SHP77 treated with DMSO at 0.1 percent for 48 hours (cell line): ENCODE results near the gene MBD5.

Source experiments
- DNase-seq: peaks from one replicate; lab custom pipeline; 2025; lab: John Stamatoyannopoulos, UW

Gene MBD5

DNA sequence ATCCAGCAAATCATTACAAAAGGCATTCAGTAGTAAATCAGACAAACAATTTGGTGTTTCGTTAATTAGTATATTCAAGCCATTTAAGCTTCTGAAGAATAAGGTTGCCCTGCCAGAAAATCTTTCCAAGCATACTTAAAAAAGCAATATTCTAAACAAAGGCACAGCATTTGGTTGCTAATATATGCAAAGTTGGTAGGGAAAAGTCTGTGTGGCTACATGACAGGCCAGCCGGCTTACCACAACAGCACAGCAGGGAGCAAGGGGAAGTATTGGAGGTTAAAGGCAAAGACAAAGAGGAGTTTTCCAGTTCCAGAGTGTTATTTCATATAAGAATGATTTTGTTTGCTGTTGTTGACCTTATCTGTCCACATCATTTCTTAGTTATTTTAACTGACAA is 282.3 kb downstream of the MBD5 start:
- DNase-seq = no peak

DNA sequence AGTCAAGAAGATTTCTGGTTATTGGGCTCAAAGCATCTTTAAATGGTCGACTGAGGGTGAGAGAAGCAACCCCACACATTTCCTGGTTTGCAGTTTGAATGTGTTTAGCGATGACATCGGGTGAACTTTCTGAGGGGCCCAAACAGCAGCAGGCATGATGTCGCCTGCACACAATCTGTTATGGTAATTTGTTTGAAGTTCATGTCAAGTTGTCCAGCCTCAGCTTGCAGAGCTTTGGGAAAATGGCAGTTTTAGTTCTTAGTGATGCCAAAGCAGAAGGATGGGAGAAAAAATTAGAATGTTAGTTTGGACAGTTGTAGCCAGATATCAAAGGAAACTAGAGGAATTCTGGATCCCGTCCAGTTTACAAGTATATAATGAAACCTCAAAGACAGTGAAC is 284.6 kb downstream of the MBD5 start:
- DNase-seq = no peak

DNA sequence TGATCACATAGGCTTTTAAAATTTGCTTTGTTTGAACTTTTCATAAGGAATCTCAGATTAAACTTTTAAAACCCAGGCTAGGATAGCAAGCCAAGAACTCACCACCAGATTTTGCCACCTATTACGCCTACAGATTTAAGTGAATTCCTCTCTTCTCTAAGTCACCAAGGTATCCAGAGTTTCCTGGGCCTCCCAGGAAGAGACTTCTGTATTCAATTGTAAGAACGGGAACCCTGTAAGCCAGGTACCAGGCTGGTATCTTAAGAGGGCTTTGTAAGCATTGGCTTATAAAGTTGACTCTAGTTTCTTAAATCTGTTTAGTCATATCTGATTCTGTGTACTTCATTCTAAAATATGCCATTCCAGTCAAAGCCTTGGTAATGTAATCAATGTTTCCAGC is 285.1 kb downstream of the MBD5 start:
- DNase-seq = no peak

DNA sequence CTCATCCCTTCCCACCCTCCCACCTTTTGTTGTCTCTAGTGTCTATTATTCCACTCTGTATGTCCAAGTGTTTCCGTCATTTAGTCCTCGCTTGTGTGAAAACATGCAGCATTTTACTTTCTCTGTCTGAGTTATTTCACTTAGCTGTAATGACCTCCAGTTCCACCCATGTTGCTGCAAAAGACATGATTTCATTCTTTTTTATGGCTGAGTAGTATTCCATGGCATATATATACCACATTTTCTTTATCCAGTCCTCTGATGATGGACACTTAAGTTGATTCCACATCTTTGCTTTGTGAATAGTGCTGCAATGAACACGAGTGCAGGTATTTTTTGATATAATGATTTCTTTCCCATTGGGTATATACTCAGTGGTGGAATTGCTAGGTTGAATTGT is 296.7 kb downstream of the MBD5 start:
- DNase-seq = no peak

DNA sequence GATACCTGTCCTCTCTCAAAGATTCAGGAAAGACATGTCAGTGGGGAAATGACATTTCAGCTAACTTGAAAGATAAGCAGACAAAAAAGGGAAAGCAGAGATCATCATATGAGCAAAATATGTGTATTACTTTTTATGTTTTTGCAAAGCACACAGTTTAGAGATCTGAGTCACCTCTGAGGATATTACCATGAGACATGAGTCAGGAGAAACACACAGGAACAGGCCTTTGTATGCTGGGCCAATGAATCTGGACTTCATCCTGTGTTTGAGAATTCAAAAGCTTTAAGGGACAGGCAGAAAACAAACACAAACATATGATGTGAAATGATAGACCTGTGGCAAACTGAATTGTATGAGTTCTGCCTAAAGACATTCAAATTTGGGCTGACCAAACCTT is 317.6 kb downstream of the MBD5 start:
- no peak for DNase-seq

DNA sequence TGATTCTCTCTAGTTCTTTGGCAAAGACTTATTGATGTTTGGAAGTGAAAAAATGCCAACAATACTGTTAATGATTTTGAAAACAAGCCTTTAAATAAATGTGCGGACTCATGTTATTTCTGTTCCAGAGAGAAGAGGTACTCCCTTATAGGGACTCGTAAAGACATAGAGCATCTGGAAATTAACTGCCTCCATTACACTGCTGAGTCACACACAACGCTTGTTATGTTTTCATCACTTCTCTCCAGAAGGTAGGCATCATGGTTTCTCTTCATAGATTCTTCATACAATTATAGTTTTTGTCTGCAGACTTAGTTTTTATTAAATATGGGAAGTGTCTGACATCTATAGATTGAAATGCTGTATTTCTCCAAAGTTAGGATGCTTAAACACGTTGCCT is 321.2 kb downstream of the MBD5 start:
- DNase-seq = no peak

DNA sequence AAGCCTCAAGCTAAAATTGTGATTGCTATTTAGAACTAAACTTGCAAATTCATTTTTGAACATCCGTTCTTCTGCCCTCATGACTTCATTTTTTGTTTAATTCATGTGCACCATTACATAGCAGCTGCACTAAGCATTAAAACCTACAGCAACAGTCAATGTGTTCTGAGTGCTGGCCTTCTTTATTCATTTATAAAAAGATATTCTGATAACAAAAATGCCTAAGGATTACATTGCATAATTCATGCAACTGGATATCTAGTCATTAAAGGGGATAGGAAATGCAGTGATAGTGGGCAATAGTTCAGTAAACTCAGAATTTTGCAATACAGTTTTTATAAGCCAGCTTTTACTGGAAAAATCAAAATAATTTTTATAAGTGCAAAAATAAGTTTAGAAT is 329.3 kb downstream of the MBD5 start:
- DNase-seq = no peak

DNA sequence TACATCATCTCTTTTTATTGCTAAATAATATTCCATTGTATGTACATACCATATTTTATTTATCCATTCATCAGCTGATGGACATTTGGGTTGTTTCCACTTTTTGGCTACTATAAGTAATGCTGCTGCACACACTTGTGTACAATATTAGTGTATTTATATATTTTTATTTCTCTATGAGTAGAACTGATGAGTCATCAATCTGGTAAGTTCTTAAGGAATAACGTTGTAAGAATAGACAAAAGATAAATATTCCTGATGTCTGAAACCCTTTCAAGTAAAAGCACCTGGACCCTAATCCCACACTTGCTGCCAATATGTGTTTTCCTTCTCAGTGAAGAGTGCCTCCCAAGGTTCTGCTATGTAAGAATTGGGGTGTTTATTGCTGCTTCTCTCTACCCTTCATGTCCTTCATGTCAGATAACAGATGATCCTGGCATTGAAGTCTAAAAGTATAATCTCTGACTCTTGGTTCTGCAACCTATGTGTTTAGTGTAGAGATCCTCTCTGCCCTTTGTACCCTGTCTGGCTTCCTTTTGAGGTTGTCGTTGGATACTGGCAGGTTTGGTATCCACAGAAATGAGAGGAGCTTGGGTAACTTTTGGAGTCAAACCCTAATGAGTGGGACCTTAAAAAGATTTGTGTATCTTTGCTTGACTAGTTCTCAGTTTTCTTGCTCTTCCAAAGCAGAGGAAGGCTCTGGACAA is 330.7 kb downstream of the MBD5 start:
- no peak for DNase-seq

DNA sequence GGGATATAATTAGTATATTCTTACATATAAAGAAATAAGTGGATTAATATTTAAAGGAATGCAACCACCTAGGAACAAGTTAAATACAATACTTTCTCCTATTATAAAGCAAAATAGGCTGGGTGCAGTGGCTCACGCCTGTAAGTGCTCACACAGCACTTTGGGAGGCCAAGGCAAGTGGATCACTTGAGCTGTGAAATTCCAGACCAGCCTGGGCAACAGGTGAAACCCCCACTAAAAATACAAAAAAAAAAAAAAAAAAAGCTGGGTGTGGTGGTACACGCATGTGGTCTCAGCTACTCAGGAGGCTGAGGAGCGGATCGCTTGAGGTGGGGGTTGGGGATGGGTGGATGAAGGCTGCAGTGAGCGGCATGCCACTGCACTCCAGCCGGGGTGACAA is 337.5 kb downstream of the MBD5 start:
- no peak for DNase-seq

DNA sequence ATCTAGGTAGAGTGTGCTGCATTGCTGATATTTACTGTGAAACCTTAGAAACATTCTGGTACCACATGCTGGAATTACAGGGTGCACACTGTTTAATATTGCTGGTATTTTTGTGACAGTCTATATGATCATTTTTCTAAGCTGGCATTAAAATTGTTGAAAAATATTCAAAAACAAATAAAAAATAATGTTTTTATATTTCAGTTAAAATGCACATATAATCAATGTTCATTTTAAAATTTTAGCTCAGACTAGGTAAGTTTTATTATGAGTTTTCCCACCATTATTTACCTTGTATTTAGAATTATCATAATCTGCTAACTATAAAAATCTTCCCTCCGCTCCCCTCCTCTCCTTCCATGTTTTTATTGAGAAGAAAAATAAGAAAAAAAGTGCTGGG is 339.8 kb downstream of the MBD5 start:
- DNase-seq = no peak

DNA sequence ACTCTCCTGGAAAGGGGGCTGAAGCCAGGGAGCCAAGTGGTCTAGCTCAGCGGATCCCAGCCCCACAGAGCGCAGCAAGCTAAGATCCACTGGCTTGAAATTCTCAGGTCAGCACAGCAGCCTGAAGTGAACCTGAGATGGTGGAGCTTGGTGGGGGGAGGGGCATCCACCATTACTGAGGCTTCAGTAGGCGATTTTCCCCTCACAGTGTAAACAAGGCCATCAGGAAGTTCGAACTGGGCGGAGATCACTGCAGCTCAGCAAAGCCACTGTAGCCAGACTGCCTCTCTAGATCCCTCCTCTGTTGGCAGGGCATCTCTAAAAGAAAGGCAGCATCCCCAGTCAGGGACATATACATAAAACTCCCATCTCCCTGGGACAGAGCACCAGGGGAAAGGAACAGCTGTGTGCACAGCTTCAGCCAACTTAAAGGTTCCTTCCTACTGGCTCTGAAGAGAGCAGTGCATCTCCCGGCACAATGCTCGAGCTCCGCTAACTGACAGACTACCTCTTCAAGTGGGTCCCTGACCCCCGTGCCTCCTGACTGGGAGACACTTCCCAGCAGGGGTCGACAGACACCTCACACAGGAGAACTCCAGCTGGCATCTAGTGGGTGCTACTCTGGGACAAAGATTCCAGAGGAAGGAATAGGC is 341.4 kb downstream of the MBD5 start:
- DNase-seq = no peak

DNA sequence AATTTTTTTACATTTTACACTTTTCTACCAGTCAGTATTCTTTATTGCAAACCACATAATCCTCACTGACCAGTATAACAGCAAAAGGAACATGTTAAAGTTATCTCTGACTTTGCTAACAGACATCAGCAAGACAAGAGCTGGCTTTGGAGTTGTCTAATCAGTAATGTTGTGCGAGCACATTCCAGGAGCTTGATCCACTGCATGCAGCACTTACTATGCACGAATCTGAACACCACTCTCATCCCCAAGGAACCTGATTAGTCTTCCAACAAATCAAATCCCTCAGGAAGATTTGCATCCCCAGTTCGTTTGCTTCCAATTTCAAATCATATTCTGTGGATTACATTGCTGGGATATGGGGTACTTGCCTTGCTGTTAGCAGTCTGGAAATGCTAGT is 354.3 kb downstream of the MBD5 start:
- DNase-seq = no peak

DNA sequence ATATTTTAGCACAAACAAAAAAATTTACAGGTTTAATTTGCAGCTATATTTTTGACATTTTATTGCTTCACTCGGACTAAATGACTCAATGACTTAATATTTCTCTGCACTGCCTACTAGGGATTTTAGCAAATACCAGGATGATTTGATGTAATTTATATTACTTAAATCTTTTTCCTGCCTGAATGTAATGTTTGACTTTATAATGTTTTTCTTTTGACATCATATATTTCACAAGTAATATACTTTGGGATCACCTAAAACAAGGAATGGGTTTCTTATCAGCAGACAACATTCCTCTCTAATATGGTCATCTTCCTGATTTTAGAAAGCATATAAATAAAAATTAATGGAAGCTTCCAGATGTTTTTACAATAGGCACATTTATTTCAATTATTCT is 370.4 kb downstream of the MBD5 start:
- no peak for DNase-seq

DNA sequence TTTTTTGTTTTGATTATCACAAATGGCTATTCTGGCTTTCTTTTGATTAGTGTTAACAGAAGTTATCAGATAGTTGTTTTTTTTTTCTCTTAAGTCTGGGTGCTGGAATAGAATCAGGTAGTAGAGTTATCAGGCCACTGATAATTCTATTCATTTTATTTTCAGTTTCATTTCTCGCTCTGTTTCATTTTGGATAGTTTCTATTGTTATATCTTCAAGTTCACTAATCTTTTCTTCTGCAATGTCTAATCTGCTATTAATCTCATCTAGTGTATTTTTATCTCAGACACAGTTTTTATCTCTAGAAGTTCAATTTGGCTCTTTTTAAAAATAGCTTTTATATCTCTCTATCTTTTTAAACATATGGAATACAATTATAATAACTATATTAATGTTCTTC is 381.9 kb downstream of the MBD5 start:
- DNase-seq = no peak

DNA sequence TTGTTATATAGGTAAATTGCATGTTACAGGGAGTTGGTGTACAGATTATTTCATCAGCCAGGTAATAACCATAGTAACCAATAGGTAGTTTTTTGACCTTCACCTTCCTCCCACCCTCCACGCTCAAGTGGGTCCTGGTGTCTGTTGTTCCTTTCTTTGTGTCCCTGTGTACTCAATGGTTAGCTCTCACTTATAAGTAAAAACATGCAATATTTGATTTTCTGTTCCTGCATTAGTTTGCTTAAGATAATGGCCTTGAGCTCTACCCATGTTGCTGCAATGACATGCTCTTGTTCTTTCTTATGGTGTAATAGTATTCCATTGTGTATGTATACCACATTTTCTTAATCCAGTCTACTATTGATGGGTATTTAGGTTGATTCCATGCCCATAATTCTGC is 390.0 kb downstream of the MBD5 start:
- DNase-seq = no peak

DNA sequence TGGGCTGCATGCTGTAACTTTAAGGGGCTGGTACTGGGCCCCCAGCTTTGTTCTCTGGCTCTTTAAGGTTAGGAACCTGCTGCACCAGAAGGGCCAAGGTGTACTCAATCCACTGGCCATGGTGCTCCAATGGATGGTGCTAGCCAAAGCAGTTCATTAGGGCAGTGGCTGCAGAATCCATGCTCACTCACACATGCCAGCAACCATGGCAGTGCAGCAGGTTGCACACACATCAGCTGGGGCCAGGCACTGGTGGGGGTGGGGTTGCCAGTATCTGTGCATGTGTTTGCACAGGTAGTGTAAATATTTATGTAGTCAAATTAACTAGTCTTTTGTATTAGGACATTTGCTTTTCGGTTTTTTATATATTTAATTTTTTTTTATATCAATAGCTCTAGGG is 395.4 kb downstream of the MBD5 start:
- no peak for DNase-seq

DNA sequence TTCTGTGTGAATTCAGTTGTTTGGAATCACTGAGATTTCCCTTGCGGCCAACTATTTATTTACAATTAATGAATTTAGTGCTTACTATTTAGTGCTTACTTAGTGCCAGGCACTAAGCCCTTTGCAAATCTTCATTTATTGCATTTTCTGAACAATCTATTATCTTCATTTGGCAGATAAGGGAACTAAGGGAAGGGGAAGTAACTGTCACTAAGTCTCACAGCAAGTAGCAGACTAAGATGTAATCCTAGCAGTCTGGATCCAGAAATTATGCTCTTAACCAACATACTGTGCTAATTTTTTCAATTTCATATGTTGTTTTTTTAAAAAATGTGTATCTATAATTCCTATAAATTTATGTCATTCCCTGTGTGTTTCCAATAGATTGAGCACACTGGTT is 409.2 kb downstream of the MBD5 start:
- DNase-seq = no peak

DNA sequence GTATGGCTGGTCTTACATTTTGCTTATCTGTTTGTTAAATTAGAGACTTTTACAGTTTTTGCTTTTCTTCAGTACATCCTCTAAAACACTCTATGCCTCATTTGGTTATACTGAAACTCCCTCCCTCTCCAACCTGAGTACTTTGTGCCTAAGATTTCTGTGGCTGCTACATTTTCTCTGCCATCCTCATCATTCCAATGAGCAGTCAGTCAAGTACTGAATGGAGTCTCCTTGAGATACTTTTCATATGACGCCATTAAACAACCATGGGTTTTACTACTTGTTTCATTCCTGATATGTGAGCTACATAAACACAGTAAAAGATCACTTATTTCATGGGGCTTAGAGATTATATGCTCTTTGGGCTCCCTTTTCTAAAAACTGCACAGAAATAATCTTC is 427.0 kb downstream of the MBD5 start:
- DNase-seq = no peak

DNA sequence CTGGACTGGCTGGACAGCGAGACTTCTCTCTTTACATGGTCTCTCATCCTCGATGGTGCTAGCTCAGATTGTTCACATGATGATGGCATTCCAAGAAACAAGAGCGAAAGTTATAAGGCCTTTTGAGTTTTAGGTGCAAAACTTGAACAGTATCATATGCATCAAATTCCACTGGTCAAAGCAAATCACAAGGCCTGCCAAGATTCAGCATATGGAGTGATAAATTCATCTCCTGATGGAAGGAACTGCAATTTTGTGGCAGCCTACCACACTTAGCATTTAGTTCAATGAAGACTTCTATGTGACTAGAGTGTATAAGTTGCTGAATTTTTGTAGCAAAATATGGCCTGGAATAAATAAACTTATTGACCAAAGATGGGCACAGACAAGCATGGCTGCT is 429.6 kb downstream of the MBD5 start:
- DNase-seq = no peak

DNA sequence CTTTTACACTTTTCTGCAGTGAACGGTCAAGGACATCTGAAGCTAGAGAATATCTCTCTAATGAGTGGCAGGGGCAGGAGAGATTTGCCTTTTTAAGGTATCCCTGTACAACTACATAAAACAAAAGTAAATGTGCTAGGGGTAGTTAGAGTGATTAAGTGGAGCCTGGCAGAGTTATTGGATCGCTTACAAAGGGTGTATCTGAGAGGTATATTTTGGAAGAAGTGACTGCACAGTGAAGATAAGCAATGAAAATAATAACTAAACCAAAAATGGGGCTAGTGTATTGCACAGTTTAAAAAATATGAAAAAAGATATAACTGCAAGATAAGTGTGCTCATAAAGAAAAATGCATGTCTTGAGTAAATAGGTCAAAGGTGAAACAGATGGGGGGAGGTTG is 430.2 kb downstream of the MBD5 start:
- no peak for DNase-seq

DNA sequence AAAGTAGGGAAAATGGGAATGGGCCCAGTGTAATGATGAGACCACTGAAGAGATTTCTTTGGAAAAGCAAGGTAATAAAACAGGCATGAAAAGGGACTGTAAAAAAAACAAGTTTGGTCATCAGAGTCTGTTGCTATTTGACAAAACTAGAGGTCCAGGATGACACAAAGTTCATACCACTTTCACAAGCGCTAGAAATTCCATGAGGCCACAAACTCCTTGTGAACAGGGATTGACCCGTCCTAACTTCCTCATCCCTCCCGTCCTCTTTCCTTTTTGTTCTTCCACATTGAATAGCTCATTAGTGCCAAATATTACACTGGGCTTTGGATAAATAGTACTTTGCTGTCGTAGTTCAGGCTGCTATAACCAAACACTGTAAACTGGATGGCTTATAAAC is 434.9 kb downstream of the MBD5 start:
- no peak for DNase-seq

DNA sequence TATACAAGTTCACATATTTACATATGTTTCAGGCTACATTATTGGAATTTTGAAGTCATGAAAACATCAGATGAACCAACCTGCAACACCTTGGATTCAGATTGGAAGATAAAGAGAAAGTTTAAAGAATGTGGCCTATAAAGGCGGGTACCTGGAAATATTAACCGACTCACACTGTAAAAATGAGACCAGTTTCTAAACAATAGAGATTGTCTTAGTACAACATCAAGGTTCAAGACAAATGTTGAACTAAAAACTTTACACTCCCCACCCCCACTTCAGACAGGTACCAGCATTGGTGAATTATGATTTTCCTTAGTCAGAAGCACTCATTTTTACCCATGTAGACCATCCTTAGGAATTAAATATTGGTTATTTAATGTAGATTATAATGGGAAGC is 437.3 kb downstream of the MBD5 start:
- no peak for DNase-seq

DNA sequence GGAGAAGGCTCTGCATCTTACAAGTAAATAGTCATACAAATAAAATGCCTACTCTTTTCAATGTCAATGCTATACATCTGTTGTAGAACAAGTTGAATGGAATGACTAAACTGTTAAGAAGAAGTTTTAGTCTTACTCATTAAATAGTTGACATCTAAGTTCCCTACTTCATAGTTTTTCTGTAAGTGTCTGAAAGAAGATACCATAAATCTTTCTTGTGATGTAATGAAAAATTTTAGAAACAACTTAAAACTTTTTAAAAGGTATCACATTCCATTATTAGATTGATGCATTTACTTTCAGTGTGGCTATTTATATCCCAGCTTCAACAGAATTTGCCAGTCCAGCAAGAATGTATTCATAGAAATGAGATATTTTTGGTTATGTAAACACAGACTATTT is 438.5 kb downstream of the MBD5 start:
- DNase-seq = no peak

DNA sequence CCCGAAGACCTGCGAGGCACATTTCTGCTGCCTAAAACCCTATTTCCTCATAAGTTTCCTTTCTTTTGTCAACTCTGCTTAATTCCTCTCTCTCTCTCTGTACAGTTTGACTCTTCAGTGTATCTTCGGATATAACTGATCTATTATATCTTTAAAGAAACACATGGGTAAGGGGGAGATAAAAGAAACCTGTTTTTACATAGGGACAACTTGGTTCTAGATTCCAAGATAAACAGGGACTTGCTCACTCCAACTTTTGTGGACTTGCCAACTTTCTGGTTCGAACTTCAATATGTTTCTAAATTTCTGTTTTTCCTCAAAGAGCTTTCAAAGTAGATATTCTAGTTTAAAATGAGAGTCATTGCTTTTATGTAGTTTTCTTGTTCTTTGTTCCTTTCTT is 441.0 kb downstream of the MBD5 start:
- DNase-seq = no peak
